ENCODE data around the gene FAM83F.
A peak's percentile ranks its signal among the peaks of the same experiment; 100 is the strongest.
"Not testable (repeated sequence)": the region's sequence is repeated elsewhere in the genome, so short reads cannot be mapped to it uniquely, and the experiment has no call there.

Gene FAM83F

GRCh38 chr22:39994566-39995392 is at the start of gene FAM83F:
Gene FAM83F (plus strand): TSS chr22:39994954. CDS start chr22:39995043, 89 bp downstream.
- DNase-seq: no peak

DNA sequence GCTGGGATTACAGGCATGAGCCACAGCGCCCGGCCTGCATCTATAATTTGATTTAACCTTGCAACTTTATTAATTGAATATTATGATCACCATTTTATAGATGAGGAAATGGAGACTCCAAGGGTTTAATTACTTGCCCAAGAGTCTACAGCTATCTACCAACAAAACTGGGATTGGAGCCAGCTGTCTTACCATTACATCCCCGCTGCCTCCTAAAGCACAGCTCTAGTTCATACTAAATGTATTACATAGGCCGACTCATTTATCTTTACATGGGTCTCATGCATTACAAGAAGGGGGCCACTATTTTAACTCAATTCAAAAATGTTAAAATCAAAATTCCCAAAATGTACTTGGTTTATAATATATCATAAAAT is 48.6 kb upstream of the FAM83F start:
- no peak for DNase-seq

DNA sequence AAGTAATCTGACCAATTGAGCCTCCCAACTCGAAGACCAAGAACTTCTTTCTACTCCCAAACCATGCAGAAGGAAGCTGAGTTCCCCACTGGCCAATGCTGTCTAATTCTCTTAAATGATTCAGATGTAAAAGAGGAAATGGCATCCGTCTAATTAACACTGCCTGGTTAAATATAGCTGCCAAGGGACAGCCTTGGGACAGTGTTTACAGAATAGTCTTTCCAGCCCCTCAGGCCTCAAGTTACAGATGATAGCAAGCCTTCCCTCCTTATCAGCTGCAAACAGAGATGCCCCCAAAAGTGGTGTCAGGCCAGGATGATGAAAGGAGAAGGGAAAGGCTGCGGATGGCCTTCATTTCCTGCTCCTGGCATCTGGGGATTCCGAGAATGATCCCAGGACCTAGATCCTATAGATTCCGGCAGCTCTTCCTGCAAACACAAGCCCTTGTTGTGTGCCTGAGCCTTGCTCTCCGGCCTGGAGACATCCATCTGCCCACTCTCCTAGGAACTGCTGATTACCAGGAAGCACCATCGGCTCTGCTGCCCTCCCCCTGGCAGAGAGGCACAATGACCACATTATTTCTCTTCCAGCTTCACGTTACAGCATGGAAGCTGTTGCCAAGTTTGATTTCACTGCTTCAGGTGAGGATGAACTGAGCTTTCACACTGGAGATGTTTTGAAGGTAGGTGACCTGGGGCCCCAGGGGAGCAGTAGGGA is 48.1 kb upstream of the FAM83F start:
- DNase-seq: no peak

DNA sequence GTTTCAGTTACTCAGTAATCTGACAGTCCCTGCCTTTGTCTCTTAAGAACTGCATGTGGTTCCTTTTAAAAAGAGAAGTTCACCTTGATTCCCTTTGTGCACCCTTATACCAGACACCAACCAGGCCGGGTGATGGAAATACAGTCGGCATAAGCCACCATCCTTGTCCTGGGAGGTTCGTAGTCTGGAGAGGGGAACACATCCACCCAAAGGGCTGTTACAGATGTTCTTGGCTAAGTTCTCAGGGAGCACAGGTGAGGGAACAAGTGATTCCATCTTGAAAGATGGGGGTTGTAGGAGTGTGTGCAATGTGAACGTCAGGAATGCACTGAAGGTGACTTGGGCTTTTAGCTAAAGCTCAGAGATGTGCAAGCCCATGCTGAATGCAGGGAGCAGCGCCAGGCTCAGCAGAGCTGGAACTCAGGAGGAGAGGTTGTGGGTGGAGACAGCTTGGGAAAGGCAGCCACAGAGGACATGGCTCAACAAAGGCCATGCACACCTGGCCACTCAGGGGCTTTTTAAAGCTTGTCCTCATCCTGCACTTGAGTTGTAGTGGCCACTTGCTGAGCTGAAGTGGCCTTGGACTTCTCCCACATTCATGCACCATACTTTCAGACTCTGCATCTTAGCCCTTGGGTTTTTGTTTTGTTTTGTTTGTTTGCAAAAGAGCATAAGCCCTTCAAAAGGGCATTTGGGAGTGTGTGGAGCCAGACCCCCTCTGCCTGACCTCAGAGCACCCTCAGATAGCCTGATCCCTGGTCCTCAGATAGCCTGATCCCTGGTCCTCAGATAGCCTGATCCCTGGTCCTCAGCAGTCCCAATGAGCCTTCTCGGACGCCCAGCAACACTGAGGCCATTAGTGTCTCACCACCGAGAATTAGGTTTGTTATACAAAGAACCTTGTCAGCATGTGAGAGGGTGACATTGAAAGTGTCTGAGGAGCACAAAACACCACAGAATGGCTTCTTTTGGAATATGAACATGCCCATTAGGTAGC is 47.2 kb upstream of the FAM83F start:
- peak; percentile 58 for DNase-seq

- no peak for DNase-seq
These were observed 44.6 kb upstream of the FAM83F start for GRCh38 chr22:39949964-39950737.

- not testable (repeated sequence) for DNase-seq
These were observed 43.0 kb upstream of the FAM83F start for GRCh38 chr22:39951603-39952293.

GRCh38 chr22:39952347-39952746 is 42.4 kb upstream of the FAM83F start:
- DNase-seq: no peak

DNA sequence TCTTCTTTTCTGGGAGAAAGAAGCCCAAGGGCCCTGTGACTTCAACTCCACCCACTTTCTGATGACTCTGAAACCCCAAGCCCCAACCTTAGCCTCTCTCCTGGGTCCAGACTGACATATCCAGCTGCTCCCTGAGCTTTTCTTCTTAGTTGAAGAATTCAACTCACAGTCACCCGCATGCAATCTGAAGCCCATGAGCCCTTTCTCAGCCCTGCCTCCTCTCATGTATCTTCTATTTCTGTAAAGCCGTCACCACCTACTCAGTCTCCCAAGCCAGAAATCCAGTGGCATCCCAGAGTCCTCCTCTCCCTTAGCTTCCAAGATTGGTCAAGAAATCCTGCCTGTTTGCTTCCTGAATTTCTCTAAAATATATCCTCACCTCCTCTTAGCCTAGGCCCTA is 41.7 kb upstream of the FAM83F start:
- no peak for DNase-seq

GRCh38 chr22:39954584-39955055 is 40.1 kb upstream of the FAM83F start:
- DNase-seq: no peak

GRCh38 chr22:39955675-39956074 is 39.1 kb upstream of the FAM83F start:
- no peak for DNase-seq

GRCh38 chr22:39956932-39957664 is 37.7 kb upstream of the FAM83F start:
- DNase-seq: no peak

DNA sequence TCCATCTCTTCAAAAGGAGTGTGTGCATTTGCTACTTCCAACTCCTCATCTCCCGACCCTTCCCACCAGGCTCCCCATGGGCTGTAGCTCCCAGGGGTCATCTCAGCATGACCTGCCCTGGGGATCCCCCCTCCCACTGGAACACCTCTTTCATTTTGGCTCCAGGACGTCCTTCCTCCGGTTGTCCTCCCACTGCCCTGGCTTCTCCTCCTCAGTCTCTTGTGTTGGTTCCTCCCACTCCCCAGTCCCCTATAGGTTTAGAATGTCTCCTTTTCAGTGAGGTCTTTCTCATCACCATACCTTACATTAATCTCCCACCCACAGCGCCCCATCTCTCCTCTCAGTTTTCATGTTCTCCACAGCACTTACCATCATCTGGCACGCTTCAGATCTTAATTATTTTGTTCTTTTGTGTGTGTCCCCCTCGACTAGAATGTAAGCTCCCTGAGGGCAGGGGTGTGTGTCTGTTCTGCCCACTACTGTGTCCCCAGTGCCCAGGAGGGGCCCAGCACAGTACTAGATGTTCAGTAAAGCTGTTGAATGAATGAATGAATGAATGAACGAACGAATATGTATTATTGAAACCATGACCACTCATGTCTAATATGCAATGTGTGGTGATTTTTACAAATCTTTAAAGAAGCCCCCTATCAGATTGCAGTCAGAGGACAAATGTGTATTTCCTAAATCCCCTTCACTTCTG is 36.6 kb upstream of the FAM83F start:
- DNase-seq: no peak

DNA sequence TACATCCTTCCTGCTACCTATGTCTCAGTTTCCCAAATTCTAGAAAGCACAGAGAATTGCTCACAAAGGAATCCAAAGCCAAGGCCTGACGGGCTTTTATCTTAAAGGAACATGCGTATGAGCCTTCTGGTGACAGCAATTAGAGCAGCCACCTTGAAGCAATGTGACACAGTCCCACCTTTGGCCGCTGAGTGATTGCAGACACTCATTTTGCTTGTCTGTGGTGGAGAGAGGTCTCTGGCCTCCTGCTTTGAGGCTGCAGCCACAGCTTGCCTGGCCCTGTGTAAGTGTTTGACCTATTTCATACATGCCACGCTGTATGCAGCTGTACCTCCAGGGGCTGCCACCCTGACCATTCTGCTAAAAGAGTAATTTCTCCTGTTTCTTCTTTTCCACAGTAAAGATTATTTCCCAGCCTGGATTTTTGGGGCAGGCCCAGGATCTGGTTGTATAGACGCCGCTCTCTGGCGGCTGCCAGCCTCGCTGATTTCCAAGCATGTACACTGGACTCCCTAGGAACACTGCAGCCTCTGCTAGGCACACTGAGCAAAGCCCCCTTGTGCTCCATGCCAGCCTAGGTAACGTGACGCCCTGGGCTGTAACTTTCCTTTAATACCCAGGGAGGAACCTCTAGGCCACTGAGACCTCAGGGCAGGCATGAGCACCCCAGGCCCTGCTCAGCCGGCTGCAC is 35.7 kb upstream of the FAM83F start:
- DNase-seq: no peak

GRCh38 chr22:39959640-39960447 is 34.9 kb upstream of the FAM83F start, which contains the start of gene TMA7B:
Gene TMA7B (plus strand): TSS chr22:39960397. CDS start chr22:39964375, 3,978 bp downstream.
- no peak for DNase-seq

- no peak for DNase-seq
These were observed 33.7 kb upstream of the FAM83F start for GRCh38 chr22:39960791-39961746.

DNA sequence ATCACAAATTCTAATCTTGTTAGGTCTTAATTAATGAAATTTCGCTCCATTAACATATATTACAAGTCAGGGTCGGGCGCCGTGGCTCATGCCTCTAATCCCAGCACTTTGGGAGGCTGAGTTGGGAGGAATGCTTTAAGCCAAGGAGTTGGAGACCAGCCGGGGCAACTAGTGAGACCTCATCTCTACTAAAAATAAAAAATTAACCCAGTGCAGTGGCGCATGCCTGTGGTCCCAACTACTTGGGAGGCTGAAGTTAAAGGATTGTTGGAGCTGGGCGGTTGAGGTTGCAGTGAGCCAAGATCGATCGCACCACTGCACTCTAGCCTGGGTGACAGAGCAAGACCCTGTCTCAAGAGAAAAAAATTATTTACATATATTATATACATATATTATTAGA is 32.7 kb upstream of the FAM83F start:
- DNase-seq: no peak

GRCh38 chr22:39965748-39966147 is 29.0 kb upstream of the FAM83F start:
- no peak for DNase-seq

Measured in NCI-H187 treated with DMSO at 0.1 percent for 48 hours (cell line).